Effector memory CD8-positive, alpha-beta T cell (primary cell): ENCODE measurements around the gene CASR.

Experiments used
- ATAC-seq: fragments of 150-1000 bp; cut with Tn5 transposase; replicated peaks from 2 replicates; pipeline ENCODE4 v1.10.0; 2021; ENCODE audit warnings: mild to moderate bottlenecking, moderate library complexity
- DNase-seq, 3 experiments: peaks; one replicate each; pipeline ENCODE4 v3.0.0; 2021
- H3K27ac Mint-ChIP-seq, 2 donors: one replicate each; pipeline ENCODE4 v1.8.0; 2022; ENCODE audit warnings: mild to moderate bottlenecking in 2 of 2, mixed read lengths in 2 of 2, moderate library complexity in 2 of 2
- H3K27me3 Mint-ChIP-seq, 2 donors: one replicate each; pipeline ENCODE4 v1.8.0; 2022; ENCODE audit warnings: mixed read lengths in 2 of 2
- H3K36me3 Mint-ChIP-seq: one replicate; pipeline ENCODE4 v1.8.0; 2022; ENCODE audit warnings: mild to moderate bottlenecking, moderate library complexity, mixed read lengths; ENCODE audit not compliant: insufficient read depth
- H3K4me1 Mint-ChIP-seq, 2 donors: one replicate each; pipeline ENCODE4 v1.8.0; 2022; ENCODE audit warnings: low read depth in 2 of 2, mixed read lengths in 2 of 2
- H3K4me3 Mint-ChIP-seq, 2 donors: one replicate each; pipeline ENCODE4 v1.8.0; 2022; ENCODE audit warnings: mild to moderate bottlenecking in 2 of 2, mixed read lengths in 2 of 2, moderate library complexity in 2 of 2
- H3K9me3 Mint-ChIP-seq, 2 donors: one replicate each; pipeline ENCODE4 v1.8.0; 2022; ENCODE audit warnings: mixed read lengths in 2 of 2

The CASR gene

DNA sequence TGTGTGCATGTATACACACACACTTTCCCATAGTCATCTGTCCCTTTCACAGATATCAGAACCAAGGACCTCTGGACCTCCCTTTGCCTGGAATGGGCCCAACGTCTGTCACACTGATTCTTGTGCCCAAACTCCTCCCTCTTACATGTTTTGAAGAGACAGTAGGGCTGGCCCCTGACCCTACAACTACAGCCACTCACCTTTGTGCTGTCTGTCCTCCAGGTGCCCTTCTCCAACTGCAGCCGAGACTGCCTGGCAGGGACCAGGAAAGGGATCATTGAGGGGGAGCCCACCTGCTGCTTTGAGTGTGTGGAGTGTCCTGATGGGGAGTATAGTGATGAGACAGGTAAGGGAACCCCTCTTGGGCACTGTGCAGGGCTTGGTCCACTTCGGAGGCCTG is 98.4 kb downstream of the CASR start:
- ATAC-seq (no peak), DNase-seq (no peak)
- Mint-ChIP-seq H3K27me3 (peaks cover 7 to 29% of the 10 kb centered on the region in 2 donors), H3K9me3 (no peaks in the 10 kb centered on the region), H3K36me3 (no peaks in the 10 kb centered on the region), H3K4me1 (peaks cover 0 to 4% of the 10 kb centered on the region in 2 donors), H3K4me3 (no peak overlapping the region), H3K27ac (no peak overlapping the region)

DNA sequence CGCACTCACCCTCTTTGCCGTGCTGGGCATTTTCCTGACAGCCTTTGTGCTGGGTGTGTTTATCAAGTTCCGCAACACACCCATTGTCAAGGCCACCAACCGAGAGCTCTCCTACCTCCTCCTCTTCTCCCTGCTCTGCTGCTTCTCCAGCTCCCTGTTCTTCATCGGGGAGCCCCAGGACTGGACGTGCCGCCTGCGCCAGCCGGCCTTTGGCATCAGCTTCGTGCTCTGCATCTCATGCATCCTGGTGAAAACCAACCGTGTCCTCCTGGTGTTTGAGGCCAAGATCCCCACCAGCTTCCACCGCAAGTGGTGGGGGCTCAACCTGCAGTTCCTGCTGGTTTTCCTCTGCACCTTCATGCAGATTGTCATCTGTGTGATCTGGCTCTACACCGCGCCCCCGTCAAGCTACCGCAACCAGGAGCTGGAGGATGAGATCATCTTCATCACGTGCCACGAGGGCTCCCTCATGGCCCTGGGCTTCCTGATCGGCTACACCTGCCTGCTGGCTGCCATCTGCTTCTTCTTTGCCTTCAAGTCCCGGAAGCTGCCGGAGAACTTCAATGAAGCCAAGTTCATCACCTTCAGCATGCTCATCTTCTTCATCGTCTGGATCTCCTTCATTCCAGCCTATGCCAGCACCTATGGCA is 100.5 kb downstream of the CASR start:
- H3K4me1 Mint-ChIP-seq, result peaks cover 0 to 4% of the 10 kb centered on the region in 2 donors
- no peak overlapping the region for H3K4me3 Mint-ChIP-seq
- peaks cover 22 to 44% of the 10 kb centered on the region in 2 donors for H3K27me3 Mint-ChIP-seq
- ATAC-seq (no peak), DNase-seq (no peak)
- H3K27ac Mint-ChIP-seq, result no peak overlapping the region
- H3K9me3 Mint-ChIP-seq, result no peaks in the 10 kb centered on the region
- H3K36me3 Mint-ChIP-seq, result no peaks in the 10 kb centered on the region

DNA sequence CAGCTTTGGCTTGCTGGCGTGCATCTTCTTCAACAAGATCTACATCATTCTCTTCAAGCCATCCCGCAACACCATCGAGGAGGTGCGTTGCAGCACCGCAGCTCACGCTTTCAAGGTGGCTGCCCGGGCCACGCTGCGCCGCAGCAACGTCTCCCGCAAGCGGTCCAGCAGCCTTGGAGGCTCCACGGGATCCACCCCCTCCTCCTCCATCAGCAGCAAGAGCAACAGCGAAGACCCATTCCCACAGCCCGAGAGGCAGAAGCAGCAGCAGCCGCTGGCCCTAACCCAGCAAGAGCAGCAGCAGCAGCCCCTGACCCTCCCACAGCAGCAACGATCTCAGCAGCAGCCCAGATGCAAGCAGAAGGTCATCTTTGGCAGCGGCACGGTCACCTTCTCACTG is 101.0 kb downstream of the CASR start:
- peaks cover 27 to 50% of the 10 kb centered on the region in 2 donors for H3K27me3 Mint-ChIP-seq
- ATAC-seq, result no peak
- no peak overlapping the region for H3K4me3 Mint-ChIP-seq
- H3K36me3 Mint-ChIP-seq, result no peaks in the 10 kb centered on the region
- no peak overlapping the region for H3K27ac Mint-ChIP-seq
- no peak for DNase-seq
- H3K9me3 Mint-ChIP-seq, result no peaks in the 10 kb centered on the region
- peaks cover 0 to 4% of the 10 kb centered on the region in 2 donors for H3K4me1 Mint-ChIP-seq

DNA sequence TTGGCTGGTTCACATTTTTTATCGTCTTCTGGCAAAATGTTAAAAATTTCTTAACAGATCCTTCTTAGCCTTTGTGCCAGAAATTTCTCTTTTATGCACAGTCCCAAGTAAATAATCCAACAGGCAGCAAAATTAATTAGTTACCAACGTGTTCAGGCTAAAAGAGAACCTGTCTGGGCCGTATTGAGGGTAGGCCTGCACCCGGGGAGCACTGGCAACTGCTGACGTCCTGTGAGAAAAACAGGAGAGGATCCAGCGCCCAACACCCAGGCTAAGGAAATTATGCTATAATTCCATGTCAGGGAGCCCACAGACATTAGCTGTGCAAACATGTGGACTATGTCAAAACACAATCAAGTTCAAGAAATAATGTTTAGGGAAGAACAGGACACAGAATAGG is 110.9 kb downstream of the CASR start:
- H3K4me3 Mint-ChIP-seq, result no peak overlapping the region
- no peak for ATAC-seq
- no peaks in the 10 kb centered on the region for H3K36me3 Mint-ChIP-seq

DNA sequence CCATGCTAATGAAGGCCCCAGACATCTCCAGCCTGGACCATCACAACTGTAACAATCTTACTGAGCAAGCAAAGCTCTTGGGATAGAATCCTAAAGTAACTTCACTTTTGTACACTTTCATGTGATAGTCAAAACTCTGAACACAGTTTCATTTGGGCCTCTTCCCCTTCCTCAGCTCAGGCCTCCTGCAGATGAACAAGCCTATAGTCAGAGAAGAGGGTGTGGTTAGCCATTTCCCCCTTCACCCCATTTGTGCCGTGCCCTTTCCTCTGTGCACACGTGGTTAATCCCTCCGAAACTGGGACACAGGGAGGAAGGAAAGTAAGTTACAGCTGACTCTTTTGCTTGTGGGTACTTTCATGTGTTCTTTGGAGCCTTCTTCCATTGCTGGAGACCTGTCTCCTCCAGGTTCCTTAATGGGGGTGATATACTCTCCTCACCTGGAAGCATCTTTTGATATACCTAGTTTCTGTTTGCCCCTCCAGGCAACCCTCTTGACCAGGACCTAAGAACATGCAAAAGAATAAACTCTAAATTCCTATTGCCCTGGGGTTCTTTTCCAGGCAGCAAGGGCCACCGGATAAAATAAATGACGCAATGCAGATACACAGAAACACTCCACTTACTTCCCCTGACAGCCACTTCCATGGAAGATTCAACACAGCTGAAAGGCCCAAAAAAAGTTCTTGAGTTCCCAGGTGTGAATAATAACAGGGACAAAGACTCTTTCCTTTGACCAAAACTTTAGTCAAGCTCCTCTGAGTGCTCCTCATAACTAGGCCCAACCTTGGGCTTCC is 112.0 kb downstream of the CASR start:
- no peaks in the 10 kb centered on the region for H3K36me3 Mint-ChIP-seq
- no peaks in the 10 kb centered on the region for H3K27me3 Mint-ChIP-seq
- ATAC-seq (peak; percentile 63), DNase-seq (no peak)
- no peak overlapping the region for H3K4me3 Mint-ChIP-seq
- peaks cover 0 to 7% of the 10 kb centered on the region in 2 donors for H3K4me1 Mint-ChIP-seq
- no peaks in the 10 kb centered on the region for H3K9me3 Mint-ChIP-seq
- H3K27ac Mint-ChIP-seq, result no peak overlapping the region

More for the DNA sequence above, 110.9 kb downstream of the CASR start:
- Mint-ChIP-seq H3K9me3 (no peaks in the 10 kb centered on the region), H3K27ac (no peak overlapping the region), H3K4me1 (peaks cover 0 to 7% of the 10 kb centered on the region in 2 donors), H3K27me3 (peaks cover 2% of the 10 kb centered on the region in 2 donors)
- no peak for DNase-seq

DNA sequence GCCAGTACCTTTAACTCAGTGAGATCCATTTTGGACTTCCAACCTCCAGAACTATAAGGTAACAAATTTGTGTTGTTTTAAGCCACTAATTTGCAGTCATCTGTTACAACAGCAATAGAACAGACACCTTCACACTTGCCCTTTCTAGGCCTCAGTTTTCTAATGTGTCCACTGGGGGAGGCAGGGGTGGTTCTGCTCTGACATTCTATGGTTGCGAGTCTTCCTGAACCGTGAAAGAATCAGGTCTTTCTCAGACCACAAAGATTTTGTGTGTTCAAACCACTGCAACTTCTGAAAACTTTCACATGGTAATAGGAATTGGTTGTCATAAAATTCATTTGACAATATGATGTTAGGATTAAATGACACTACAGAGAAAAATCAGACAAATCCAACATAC is 114.8 kb downstream of the CASR start:
- no peak for DNase-seq
- peaks cover 0 to 7% of the 10 kb centered on the region in 2 donors for H3K4me1 Mint-ChIP-seq
- H3K36me3 Mint-ChIP-seq, result no peaks in the 10 kb centered on the region
- H3K9me3 Mint-ChIP-seq, result no peaks in the 10 kb centered on the region
- H3K27ac Mint-ChIP-seq, result no peak overlapping the region
- H3K27me3 Mint-ChIP-seq, result no peaks in the 10 kb centered on the region
- no peak overlapping the region for H3K4me3 Mint-ChIP-seq
- peak; percentile 72 for ATAC-seq

DNA sequence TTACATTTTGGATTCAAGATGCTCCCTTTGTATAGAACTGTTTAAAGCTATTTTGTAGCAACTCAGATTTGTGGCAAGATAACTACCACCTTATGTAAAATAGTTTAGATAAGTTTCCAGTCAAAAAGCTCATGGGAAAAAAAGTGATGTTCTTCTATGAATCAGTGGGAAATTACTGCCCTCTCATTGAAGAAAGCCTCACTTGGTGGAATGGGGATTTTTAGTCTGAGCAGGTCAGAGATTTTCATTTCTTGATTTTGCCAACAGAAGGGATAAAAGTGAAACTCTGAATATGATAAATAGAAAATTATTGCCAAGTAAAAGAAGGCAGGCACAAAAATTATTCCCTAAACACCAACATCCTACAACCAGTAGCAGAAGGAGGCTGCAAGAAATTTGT is 115.7 kb downstream of the CASR start:
- Mint-ChIP-seq H3K4me1 (peaks cover 0 to 7% of the 10 kb centered on the region in 2 donors), H3K4me3 (no peak overlapping the region), H3K9me3 (no peaks in the 10 kb centered on the region), H3K36me3 (no peaks in the 10 kb centered on the region), H3K27ac (no peak overlapping the region), H3K27me3 (no peaks in the 10 kb centered on the region)
- DNase-seq (no peak), ATAC-seq (no peak)

DNA sequence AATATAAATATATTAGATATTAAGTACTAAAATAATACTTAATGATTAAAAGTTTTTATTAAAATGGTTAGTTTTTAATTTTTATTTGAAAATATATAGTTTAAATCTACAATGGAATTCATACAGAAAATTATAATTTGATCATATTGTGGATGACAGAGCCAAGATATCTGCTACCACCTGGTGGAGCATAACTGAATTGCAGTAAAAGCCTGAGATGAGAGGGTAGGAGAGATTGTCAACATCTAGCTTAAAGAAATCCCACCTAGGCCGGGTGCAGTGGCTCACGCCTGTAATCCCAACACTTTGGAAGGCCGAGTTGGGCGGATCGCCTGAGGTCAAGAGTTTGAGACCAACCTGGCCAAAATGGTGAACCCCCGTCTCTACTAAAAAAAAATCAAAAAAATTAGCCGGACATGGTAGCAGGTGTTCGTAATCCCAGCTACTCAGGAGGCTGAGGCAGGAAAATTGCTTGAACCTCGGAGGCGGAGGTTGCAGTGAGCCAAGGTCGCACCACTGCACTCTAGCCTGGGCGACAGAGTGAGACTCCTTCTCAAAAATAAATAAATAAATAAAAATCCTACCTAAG is 116.5 kb downstream of the CASR start:
- H3K36me3 Mint-ChIP-seq, result no peaks in the 10 kb centered on the region
- H3K27ac Mint-ChIP-seq, result no peak overlapping the region
- H3K27me3 Mint-ChIP-seq, result no peaks in the 10 kb centered on the region
- ATAC-seq (peak; percentile 59), DNase-seq (peak; percentile 44 to 51 (median 46))
- H3K4me1 Mint-ChIP-seq, result peaks cover 0 to 7% of the 10 kb centered on the region in 2 donors
- no peaks in the 10 kb centered on the region for H3K9me3 Mint-ChIP-seq
- H3K4me3 Mint-ChIP-seq, result no peak overlapping the region

DNA sequence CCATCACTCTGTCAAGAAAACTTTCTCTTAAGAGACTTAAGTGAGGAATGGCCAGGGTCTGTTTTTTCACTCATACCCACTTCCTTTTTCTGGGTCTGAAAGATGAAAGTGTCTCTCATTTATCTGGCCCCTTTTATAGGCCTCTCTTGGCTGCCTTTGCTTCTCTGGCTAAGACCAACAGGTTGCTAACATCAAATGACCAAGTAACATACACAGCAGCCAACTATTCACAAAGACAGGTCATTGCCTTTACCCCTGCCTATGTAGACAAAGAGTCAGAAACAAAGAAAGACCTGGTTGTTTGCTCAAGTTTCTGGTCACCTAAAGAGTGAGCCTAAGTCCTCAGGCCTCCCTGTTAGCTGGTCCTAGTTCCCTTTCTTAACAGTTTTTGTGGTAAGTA is 117.6 kb downstream of the CASR start:
- no peaks in the 10 kb centered on the region for H3K27me3 Mint-ChIP-seq
- H3K36me3 Mint-ChIP-seq, result no peaks in the 10 kb centered on the region
- no peak for ATAC-seq
- H3K9me3 Mint-ChIP-seq, result no peaks in the 10 kb centered on the region
- no peak overlapping the region for H3K27ac Mint-ChIP-seq
- no peak for DNase-seq
- H3K4me1 Mint-ChIP-seq, result peaks cover 0 to 7% of the 10 kb centered on the region in 2 donors
- H3K4me3 Mint-ChIP-seq, result no peak overlapping the region

DNA sequence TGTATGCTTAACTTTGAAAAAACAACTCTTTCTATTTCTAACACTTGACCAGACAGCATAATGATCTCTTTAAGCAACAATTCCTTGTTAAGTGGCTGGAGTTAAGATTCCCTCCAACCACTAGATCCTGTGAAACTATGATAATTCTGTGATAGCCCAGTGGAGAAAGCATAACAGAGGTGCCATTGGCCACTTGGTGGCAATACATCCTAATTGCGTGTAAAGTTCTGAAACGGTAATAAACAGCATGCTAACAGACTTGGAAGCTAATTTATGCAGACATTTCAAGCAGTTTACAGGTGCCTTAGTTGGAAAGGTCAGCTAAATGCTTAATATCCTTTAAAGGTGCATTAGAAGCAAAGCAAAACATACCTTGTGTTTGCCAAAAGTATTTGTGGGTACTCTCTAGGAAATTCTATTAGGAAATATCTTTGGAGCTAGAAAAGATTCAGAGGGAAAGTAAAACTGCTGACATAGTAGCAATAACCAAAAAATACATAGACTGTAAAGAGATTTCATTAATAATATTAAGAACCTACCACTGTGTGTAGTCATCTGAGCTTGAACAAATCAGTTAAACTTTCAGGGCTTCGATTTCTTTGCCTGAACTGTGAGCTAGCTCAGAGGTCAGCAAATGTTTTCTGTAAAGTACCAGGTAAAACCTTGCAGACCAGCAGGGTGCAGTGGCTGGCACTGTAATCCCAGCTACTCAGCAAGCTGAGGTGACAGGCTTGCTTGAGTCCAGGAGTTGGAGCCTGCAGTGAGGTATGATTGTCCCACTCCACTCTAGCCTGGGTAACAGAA is 122.6 kb downstream of the CASR start:
- Mint-ChIP-seq H3K27me3 (peaks cover 6% of the 10 kb centered on the region in 2 donors), H3K27ac (no peak overlapping the region), H3K4me1 (no peaks in the 10 kb centered on the region), H3K9me3 (no peaks in the 10 kb centered on the region), H3K4me3 (no peak overlapping the region), H3K36me3 (no peaks in the 10 kb centered on the region)
- ATAC-seq (no peak), DNase-seq (no peak)

DNA sequence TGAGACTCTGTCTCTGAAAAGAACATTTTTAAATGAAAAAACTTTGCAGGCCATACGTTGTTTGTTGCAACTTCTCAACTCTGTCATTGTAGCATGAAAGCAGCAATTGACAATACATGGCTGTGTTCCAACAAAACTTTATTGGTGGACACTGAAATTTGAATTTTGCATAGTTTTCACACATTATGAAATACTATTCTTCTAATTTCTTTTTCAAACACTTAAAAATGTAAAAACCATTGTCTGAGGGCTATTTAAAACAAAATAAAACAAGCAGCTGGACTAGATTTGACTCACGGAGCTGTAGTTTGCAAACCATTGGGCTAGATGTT is 123.1 kb downstream of the CASR start:
- no peak for ATAC-seq
- no peak overlapping the region for H3K27ac Mint-ChIP-seq
- no peaks in the 10 kb centered on the region for H3K4me1 Mint-ChIP-seq
- H3K36me3 Mint-ChIP-seq, result no peaks in the 10 kb centered on the region
- H3K4me3 Mint-ChIP-seq, result no peak overlapping the region
- H3K9me3 Mint-ChIP-seq, result no peaks in the 10 kb centered on the region
- H3K27me3 Mint-ChIP-seq, result peaks cover 6% of the 10 kb centered on the region in 2 donors
- no peak for DNase-seq

DNA sequence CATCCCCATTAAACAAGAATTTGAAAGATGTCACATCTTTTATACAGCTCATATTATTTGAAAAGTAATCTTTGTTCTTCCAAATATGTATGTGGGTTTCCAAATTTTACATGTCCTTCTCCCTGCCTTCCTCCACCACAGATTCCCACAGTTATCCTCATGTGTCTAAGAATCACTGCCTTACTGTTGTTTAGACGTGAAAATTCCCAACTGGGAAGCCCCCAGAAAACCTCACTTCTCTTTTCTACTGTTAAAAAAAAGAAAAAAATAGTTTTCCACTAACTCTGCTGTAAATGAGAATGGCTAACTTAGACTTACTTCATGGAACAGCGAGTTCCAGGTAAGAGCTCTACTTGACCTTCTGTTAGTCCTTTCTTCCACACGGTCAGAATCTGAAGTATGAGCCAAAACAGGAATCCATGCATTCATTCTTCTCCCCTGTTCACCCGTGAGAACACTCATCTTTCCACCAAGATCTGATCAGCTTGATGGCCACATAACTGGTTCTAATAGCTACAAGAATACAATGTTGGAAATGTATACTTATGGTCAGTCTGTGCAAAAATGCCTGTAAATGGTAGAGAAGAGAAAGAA is 123.7 kb downstream of the CASR start:
- Mint-ChIP-seq H3K27ac (no peak overlapping the region), H3K4me3 (no peak overlapping the region), H3K4me1 (no peaks in the 10 kb centered on the region), H3K36me3 (no peaks in the 10 kb centered on the region), H3K9me3 (no peaks in the 10 kb centered on the region), H3K27me3 (peaks cover 6% of the 10 kb centered on the region in 2 donors)
- ATAC-seq (no peak), DNase-seq (no peak)

DNA sequence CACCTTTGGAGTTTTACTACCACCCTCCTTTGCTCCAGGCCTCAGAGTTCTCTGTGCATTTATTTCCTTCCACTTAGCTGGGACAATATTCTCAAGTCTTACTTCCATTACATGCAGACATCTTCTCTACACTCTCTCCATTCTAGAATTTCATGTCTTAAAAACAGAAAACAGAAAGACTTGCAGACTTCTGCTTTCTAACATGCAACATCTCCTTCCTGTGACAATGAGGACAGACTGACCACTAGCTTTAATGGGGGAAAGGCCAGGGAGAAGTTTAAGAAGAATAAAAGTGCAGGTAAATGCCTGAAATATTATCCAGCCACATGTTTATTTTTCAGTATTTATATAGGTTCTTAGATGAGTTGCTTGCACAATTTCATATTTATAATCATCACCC is 124.5 kb downstream of the CASR start:
- Mint-ChIP-seq H3K27me3 (peaks cover 6% of the 10 kb centered on the region in 2 donors), H3K27ac (no peak overlapping the region), H3K36me3 (no peaks in the 10 kb centered on the region), H3K9me3 (no peaks in the 10 kb centered on the region), H3K4me3 (no peak overlapping the region), H3K4me1 (peaks cover 0 to 3% of the 10 kb centered on the region in 2 donors)
- DNase-seq, result no peak
- no peak for ATAC-seq
